RKO (cell line): Measurements from ENCODE around the gene ARHGAP40.
A peak's percentile ranks its signal among the peaks of the same experiment; 100 is the strongest.

ENCODE experiments used
- DNase-seq: peaks from one replicate; pipeline ENCODE4 v3.0.0-alpha.2; 2016; ENCODE audit warnings: low spot score

The ARHGAP40 gene

GRCh38 chr20:38601216-38602184 is at the start of gene ARHGAP40:
TSS of gene ARHGAP40 (plus strand) at chr20:38601809.
- peak; percentile 87 for DNase-seq

GRCh38 chr20:38554986-38555385 is 46.6 kb upstream of the ARHGAP40 start:
- DNase-seq: no peak

- no peak for DNase-seq
These were observed 46.2 kb upstream of the ARHGAP40 start for GRCh38 chr20:38555395-38555794.

- no peak for DNase-seq
These were observed 44.4 kb upstream of the ARHGAP40 start for GRCh38 chr20:38557174-38557573.

- no peak for DNase-seq
These were observed 42.8 kb upstream of the ARHGAP40 start for GRCh38 chr20:38558596-38559360.

- DNase-seq: no peak
These were observed 41.8 kb upstream of the ARHGAP40 start for GRCh38 chr20:38559764-38560163.

GRCh38 chr20:38563802-38564431 is 37.7 kb upstream of the ARHGAP40 start:
- no peak for DNase-seq

- DNase-seq: no peak
These were observed 36.9 kb upstream of the ARHGAP40 start for GRCh38 chr20:38564680-38565079.

GRCh38 chr20:38566036-38566598 is 35.5 kb upstream of the ARHGAP40 start:
- no peak for DNase-seq

- no peak for DNase-seq
These were observed 31.7 kb upstream of the ARHGAP40 start for GRCh38 chr20:38569747-38570525.

GRCh38 chr20:38573413-38573812 is 28.2 kb upstream of the ARHGAP40 start:
- no peak for DNase-seq

- no peak for DNase-seq
These were observed 22.2 kb upstream of the ARHGAP40 start for GRCh38 chr20:38579219-38579910.

GRCh38 chr20:38579921-38580320 is 21.7 kb upstream of the ARHGAP40 start:
- no peak for DNase-seq

GRCh38 chr20:38581013-38581412 is 20.6 kb upstream of the ARHGAP40 start, which contains the start of gene ADIG:
TSS of gene ADIG (plus strand) at chr20:38581197. CDS start at chr20:38581251, 54 bp downstream.
- DNase-seq: no peak

- no peak for DNase-seq
These were observed 19.7 kb upstream of the ARHGAP40 start for GRCh38 chr20:38581830-38582358.

GRCh38 chr20:38583306-38583705 is 18.3 kb upstream of the ARHGAP40 start:
- DNase-seq: no peak

- no peak for DNase-seq
These were observed 17.4 kb upstream of the ARHGAP40 start for GRCh38 chr20:38584099-38584763.

- no peak for DNase-seq
These were observed 16.0 kb upstream of the ARHGAP40 start for GRCh38 chr20:38585404-38586180.

GRCh38 chr20:38586181-38586525 is 15.5 kb upstream of the ARHGAP40 start:
- no peak for DNase-seq
